ENCODE results near the gene SLC16A7. TPM values are rescaled to one million over a fixed set of nuclear protein-coding genes. Genes with fewer than 3 reads are reported as not detected.

The SLC16A7 gene
- total RNA-seq, 1 donor = 170 TPM

DNA sequence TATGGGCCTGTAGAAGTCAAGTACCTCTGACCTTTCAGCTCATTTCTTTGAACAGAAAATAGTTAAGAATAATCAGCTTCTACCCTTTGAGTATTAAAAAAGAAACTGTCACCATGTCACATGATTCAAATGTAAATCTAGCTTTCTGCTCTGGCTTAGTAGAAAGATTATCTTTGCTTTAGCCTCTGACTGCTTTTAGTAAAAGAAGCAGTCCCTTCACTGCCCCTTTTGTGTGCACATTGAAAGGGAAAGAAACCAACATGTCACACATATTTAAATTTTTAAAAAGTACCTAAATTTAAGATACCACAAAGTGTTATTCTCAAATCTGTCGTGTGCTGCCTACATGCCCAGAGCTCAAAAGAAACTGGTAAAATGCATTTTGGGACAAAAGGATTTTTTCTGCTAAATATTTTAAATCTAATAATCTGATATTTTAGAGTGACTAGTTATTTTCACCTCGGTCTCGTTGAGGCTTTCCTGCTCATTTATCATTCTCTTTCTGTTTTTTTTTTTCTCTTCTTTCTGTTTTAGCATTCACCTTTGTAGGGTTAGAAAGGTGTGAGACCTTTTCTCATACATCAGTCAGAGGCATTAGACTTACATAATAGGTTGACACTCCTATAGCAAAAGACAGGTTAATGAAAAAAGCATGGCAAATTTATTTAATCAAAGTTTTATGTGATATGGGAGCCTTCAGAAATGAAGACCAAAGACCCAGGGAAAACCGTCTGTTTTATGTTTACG lies 41.3 kb downstream of the SLC16A7 start:
- DNase-seq (ENCODE audit: low read depth) = no peak
- H3K4me3 ChIP-seq (ENCODE audit: low read depth, low read length) = no peak overlapping the region
- TF ChIP-seq, protein P1, sequence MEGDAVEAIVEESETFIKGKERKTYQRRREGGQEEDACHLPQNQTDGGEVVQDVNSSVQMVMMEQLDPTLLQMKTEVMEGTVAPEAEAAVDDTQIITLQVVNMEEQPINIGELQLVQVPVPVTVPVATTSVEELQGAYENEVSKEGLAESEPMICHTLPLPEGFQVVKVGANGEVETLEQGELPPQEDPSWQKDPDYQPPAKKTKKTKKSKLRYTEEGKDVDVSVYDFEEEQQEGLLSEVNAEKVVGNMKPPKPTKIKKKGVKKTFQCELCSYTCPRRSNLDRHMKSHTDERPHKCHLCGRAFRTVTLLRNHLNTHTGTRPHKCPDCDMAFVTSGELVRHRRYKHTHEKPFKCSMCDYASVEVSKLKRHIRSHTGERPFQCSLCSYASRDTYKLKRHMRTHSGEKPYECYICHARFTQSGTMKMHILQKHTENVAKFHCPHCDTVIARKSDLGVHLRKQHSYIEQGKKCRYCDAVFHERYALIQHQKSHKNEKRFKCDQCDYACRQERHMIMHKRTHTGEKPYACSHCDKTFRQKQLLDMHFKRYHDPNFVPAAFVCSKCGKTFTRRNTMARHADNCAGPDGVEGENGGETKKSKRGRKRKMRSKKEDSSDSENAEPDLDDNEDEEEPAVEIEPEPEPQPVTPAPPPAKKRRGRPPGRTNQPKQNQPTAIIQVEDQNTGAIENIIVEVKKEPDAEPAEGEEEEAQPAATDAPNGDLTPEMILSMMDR (IDR thresholded peaks at IDR 0.05; ENCODE audit: insufficient read depth, low read length) = no peak

DNA sequence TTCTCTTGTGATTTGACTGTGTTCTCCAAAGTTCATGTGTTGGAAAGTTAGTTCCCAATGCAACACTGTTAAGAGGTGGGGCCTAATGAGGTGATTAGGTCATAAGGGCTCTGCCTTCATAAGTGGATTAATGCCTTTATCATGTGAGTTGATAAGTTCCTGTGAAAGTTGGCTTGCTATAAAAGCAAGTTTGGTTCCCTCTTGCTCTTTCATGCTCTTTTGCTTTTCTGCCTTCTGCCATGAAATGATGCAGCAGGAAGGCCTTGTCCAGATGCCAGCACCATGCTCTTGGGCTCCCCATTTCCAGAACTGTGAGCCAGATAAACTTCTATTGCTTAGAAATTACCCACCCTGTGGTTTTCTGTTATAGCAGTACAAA lies 41.9 kb downstream of the SLC16A7 start:
- no peak overlapping the region for H3K4me3 ChIP-seq (ENCODE audit: low read depth, low read length)
- TF ChIP-seq, protein P1 (IDR thresholded peaks at IDR 0.05; ENCODE audit: insufficient read depth, low read length) = no peak
- peak; percentile 43 for DNase-seq (ENCODE audit: low read depth)

DNA sequence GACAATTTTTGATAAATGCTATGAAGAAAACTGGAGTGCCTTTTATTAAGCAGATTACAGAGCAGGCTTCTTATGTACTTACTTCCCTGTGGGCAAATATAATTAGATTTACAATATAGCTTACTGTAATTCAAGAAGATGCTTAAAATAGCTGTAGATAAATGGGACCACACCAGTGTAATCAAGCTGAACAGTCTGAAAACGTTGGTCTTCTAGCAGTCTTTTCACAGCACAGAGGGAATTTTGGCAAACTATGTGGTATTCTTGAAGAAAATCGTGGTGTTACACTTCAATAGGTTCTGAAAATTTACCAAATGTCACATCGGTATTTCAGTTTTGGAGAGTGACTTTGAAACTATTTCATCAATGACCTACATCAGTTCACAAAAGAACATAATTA lies 47.7 kb downstream of the SLC16A7 start:
- no peak overlapping the region for H3K4me3 ChIP-seq (ENCODE audit: low read depth, low read length)
- TF ChIP-seq, protein P1 (IDR thresholded peaks at IDR 0.05; ENCODE audit: insufficient read depth, low read length) = no peak
- no peak for DNase-seq (ENCODE audit: low read depth)

GRCh38 chr12:59645242-59645641 lies 49.4 kb downstream of the SLC16A7 start:
- TF ChIP-seq, protein P1 (IDR thresholded peaks at IDR 0.05; ENCODE audit: insufficient read depth, low read length) = no peak
- no peak overlapping the region for H3K4me3 ChIP-seq (ENCODE audit: low read depth, low read length)
- no peak for DNase-seq (ENCODE audit: low read depth)

DNA sequence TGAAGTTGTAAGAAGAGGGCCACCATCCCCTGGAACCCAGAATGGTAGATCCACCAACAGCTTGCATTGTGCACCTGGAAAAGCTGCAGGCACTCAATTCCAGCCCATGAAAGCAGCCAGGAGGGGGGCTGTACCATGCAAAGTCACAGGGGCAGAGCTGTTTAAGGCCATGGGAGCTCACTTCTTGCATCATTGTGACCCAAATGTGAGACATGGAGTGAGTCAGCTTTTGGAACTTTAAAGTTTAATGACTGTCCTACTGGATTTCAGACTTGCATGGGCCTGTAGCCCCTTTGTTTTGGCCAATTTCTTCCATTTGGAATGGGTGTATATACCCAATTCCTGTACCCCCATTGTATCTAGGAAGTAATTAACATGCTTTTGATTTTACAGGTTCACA lies 50.8 kb downstream of the SLC16A7 start:
- no peak for DNase-seq (ENCODE audit: low read depth)
- no peak overlapping the region for H3K4me3 ChIP-seq (ENCODE audit: low read depth, low read length)
- TF ChIP-seq, protein P1 (IDR thresholded peaks at IDR 0.05; ENCODE audit: insufficient read depth, low read length) = no peak

GRCh38 chr12:59649203-59649602 lies 53.4 kb downstream of the SLC16A7 start:
- TF ChIP-seq, protein P1 (IDR thresholded peaks at IDR 0.05; ENCODE audit: insufficient read depth, low read length) = no peak
- no peak for DNase-seq (ENCODE audit: low read depth)
- H3K4me3 ChIP-seq (ENCODE audit: low read depth, low read length) = no peak overlapping the region

Measured in fibroblast of the aortic adventitia (primary cell).